ENCODE measurements around the gene TBL1XR1. TPM values are rescaled to one million over a fixed set of nuclear protein-coding genes. Genes with fewer than 3 reads are reported as not detected.

The TBL1XR1 gene
- total RNA-seq, 2 experiments from 2014 or later = 63.2 to 67.8 TPM

- Mint-ChIP-seq H3K27me3 (no peaks in the 10 kb centered on the region), H3K9me3 (no peaks in the 10 kb centered on the region), H3K4me3 (no peak overlapping the region), H3K27ac (peak overlapping the region; percentile 31), H3K36me3 (ENCODE audit: low read depth) (peaks cover 20% of the 10 kb centered on the region), H3K4me1 (ENCODE audit: low read depth) (peaks cover 83% of the 10 kb centered on the region)
- H3K36me3 ChIP-seq (ENCODE audit: insufficient read depth, low read length) = peaks cover 2% of the 10 kb centered on the region
- no peak overlapping the region for H3K4me3 ChIP-seq (ENCODE audit: low read length)
- intact Hi-C loops (cut with DNase I, micrococcal nuclease) = no loop called here
- no peak for ATAC-seq (ENCODE audit: poor library complexity)
- no peak overlapping the region for H3K27ac ChIP-seq (ENCODE audit: low read depth in 1 of 2, low read length in 2 of 2)
- H3K4me1 ChIP-seq (ENCODE audit: insufficient read depth, low read length) = no peaks in the 10 kb centered on the region
- TF ChIP-seq, protein P1, sequence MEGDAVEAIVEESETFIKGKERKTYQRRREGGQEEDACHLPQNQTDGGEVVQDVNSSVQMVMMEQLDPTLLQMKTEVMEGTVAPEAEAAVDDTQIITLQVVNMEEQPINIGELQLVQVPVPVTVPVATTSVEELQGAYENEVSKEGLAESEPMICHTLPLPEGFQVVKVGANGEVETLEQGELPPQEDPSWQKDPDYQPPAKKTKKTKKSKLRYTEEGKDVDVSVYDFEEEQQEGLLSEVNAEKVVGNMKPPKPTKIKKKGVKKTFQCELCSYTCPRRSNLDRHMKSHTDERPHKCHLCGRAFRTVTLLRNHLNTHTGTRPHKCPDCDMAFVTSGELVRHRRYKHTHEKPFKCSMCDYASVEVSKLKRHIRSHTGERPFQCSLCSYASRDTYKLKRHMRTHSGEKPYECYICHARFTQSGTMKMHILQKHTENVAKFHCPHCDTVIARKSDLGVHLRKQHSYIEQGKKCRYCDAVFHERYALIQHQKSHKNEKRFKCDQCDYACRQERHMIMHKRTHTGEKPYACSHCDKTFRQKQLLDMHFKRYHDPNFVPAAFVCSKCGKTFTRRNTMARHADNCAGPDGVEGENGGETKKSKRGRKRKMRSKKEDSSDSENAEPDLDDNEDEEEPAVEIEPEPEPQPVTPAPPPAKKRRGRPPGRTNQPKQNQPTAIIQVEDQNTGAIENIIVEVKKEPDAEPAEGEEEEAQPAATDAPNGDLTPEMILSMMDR (IDR thresholded peaks at IDR 0.05) = no peak
- H3K27me3 ChIP-seq (ENCODE audit: control insufficient read depth in 1 of 2, insufficient read depth in 2 of 2, low read length in 2 of 2) = no peaks in the 10 kb centered on the region
- no peaks in the 10 kb centered on the region for H3K9me3 ChIP-seq (ENCODE audit: control insufficient read depth in 1 of 2, insufficient read depth in 1 of 2, low read length in 2 of 2)
- no peak for DNase-seq
- CTCF ChIA-PET = interaction anchor here (0.5 kb wide), 1 partner anchor 92 kb away, joined by 4 read pairs; no protein-coding TSS in a partner anchor
- POLR2A ChIA-PET = interaction anchor here (0.7 kb wide), 1 partner anchor 14 kb away, joined by 3 read pairs; no protein-coding TSS in a partner anchor
Measured at GRCh38 chr3:177066068-177066467, 131.2 kb downstream of the TBL1XR1 start.

GRCh38 chr3:177065285-177066033 lies 131.8 kb downstream of the TBL1XR1 start:
- intact Hi-C loops (cut with DNase I, micrococcal nuclease) = no loop called here
- peaks cover 81% of the 10 kb centered on the region for H3K4me1 Mint-ChIP-seq (ENCODE audit: low read depth)
- ATAC-seq (ENCODE audit: poor library complexity) = no peak

GRCh38 chr3:177062052-177062732 lies 135.1 kb downstream of the TBL1XR1 start:
- Mint-ChIP-seq H3K4me1 (ENCODE audit: low read depth) (peaks cover 65% of the 10 kb centered on the region), H3K27me3 (no peaks in the 10 kb centered on the region), H3K27ac (peak overlapping the region; percentile 38), H3K4me3 (no peak overlapping the region), H3K36me3 (ENCODE audit: low read depth) (peaks cover 20% of the 10 kb centered on the region), H3K9me3 (no peaks in the 10 kb centered on the region)
- Histone ChIP-seq H3K9me3 (ENCODE audit: control insufficient read depth in 1 of 2, insufficient read depth in 1 of 2, low read length in 2 of 2) (no peaks in the 10 kb centered on the region), H3K36me3 (ENCODE audit: insufficient read depth, low read length) (peaks cover 2% of the 10 kb centered on the region), H3K27ac (ENCODE audit: low read depth in 1 of 2, low read length in 2 of 2) (no peak overlapping the region), H3K4me3 (ENCODE audit: low read length) (no peak overlapping the region), H3K27me3 (ENCODE audit: control insufficient read depth in 1 of 2, insufficient read depth in 2 of 2, low read length in 2 of 2) (no peaks in the 10 kb centered on the region), H3K4me1 (ENCODE audit: insufficient read depth, low read length) (peaks cover 5% of the 10 kb centered on the region)
- DNase-seq (no peak), ATAC-seq (ENCODE audit: poor library complexity) (no peak)
- ChIA-PET POLR2A (no interaction called here), CTCF (interaction anchor here (1.2 kb wide), 1 partner anchor 20 kb away, joined by 3 read pairs; no protein-coding TSS in a partner anchor)
- TF ChIP-seq, protein P1 (IDR thresholded peaks at IDR 0.05) = no peak
- intact Hi-C loops (cut with DNase I, micrococcal nuclease) = no loop called here

More at GRCh38 chr3:177065285-177066033, 131.8 kb downstream of the TBL1XR1 start:
- no peak overlapping the region for H3K4me3 Mint-ChIP-seq
- no peak overlapping the region for H3K27ac Mint-ChIP-seq
- no peaks in the 10 kb centered on the region for H3K27me3 ChIP-seq (ENCODE audit: control insufficient read depth in 1 of 2, insufficient read depth in 2 of 2, low read length in 2 of 2)
- H3K36me3 ChIP-seq (ENCODE audit: insufficient read depth, low read length) = peaks cover 2% of the 10 kb centered on the region
- H3K9me3 Mint-ChIP-seq = no peaks in the 10 kb centered on the region
- no peaks in the 10 kb centered on the region for H3K4me1 ChIP-seq (ENCODE audit: insufficient read depth, low read length)
- no peaks in the 10 kb centered on the region for H3K27me3 Mint-ChIP-seq
- POLR2A ChIA-PET = interaction anchor here (0.7 kb wide), 1 partner anchor 13 kb away, joined by 3 read pairs; no protein-coding TSS in a partner anchor
- TF ChIP-seq, protein P1 (IDR thresholded peaks at IDR 0.05) = no peak
- CTCF ChIA-PET = interaction anchor here (0.5 kb wide), 1 partner anchor 93 kb away, joined by 4 read pairs; no protein-coding TSS in a partner anchor
- H3K36me3 Mint-ChIP-seq (ENCODE audit: low read depth) = peaks cover 20% of the 10 kb centered on the region
- H3K4me3 ChIP-seq (ENCODE audit: low read length) = no peak overlapping the region
- H3K27ac ChIP-seq (ENCODE audit: low read depth in 1 of 2, low read length in 2 of 2) = no peak overlapping the region
- H3K9me3 ChIP-seq (ENCODE audit: control insufficient read depth in 1 of 2, insufficient read depth in 1 of 2, low read length in 2 of 2) = no peaks in the 10 kb centered on the region
- no peak for DNase-seq

All from CD4-positive, alpha-beta T cell (primary cell).